Cardiac fibroblast (primary cell): ENCODE data around the gene HPSE2.
"Not testable (repeated sequence)": the region's sequence is repeated elsewhere in the genome, so short reads cannot be mapped to it uniquely, and the experiment has no call there.

Experiments
- DNase-seq, 2 donors: peaks; one replicate each; pipeline versions ENCODE4 v3.0.0 to v3.0.0-alpha.2; 2010; ENCODE audit warnings: low read depth in 2 of 2
- H3K4me3 ChIP-seq, 2 donors: replicated peaks in 1 of 2; 1 replicate in 1 of 2; 2 replicates in 1 of 2; pipeline ENCODE4 v1.5.1; 2011; ENCODE audit warnings: low read depth in 2 of 2, low read length in 2 of 2, mild to moderate bottlenecking in 2 of 2, moderate library complexity in 1 of 2
- TF ChIP-seq, protein P1 (sequence below): IDR thresholded peaks from one replicate; pipeline ENCODE4 v1.5.1; 2011; ENCODE audit warnings: low read depth, mild to moderate bottlenecking, low read length, inconsistent platforms

HPSE2 gene

DNA sequence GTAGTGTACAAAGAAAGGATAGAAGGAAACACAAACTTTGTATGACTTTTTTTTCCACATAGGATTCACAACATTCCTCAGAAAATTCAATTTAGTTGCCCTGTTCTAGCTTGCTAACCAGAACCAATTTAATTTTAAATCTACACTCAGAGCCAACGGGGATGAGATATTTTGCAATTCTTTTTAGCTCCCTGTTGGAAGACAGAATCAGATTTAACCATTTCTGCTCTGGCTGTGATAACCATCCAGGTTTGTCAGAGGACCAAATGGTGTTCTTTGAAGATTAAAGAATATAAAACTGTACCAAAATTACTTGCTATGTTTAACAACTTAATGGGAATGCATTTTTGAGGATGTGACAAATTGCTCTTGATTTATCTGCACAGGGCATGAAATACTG lies 319.7 kb downstream of the HPSE2 start:
- TF ChIP-seq, protein P1, sequence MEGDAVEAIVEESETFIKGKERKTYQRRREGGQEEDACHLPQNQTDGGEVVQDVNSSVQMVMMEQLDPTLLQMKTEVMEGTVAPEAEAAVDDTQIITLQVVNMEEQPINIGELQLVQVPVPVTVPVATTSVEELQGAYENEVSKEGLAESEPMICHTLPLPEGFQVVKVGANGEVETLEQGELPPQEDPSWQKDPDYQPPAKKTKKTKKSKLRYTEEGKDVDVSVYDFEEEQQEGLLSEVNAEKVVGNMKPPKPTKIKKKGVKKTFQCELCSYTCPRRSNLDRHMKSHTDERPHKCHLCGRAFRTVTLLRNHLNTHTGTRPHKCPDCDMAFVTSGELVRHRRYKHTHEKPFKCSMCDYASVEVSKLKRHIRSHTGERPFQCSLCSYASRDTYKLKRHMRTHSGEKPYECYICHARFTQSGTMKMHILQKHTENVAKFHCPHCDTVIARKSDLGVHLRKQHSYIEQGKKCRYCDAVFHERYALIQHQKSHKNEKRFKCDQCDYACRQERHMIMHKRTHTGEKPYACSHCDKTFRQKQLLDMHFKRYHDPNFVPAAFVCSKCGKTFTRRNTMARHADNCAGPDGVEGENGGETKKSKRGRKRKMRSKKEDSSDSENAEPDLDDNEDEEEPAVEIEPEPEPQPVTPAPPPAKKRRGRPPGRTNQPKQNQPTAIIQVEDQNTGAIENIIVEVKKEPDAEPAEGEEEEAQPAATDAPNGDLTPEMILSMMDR = no peak
- H3K4me3 ChIP-seq = no peak overlapping the region
- no peak for DNase-seq

DNA sequence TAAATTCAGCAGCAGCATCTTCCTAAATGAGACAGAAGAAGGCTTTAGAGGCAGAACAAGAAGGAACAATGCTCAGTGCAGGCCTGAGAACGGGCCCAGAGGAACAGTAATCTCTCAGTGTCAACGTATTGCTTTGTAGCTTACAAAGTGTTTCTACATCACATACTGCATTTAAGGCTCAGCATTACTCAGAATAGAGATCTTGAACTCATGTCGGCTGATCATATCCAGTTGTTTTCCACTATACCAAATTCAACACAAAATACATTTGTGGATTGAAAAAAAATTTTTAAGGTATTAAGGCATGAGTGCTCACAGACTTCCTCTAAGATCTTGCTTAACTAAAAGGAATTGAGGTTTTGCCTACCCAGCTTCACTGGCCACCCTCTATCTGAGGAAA lies 325.1 kb downstream of the HPSE2 start:
- no peak for DNase-seq
- H3K4me3 ChIP-seq = no peak overlapping the region
- TF ChIP-seq, protein P1 = no peak

DNA sequence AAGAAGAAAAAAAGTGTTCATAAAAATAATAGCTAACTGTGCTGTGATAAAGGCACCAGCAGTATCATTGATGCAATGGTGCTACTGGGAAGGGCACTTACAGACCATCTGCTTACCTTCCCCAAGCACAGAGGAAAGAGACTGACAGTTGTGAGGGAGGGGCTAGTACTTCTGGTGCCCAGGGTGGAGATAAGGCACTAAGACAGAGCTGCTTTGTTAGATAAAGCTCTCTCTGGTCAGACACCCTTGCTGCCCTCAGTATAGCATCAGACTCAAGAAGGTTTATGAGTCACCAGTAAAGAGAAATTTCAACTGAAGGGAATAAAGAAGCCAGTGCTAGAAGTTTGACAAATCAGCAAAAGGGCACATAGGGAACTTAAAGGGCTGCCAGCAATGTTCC lies 325.6 kb downstream of the HPSE2 start:
- no peak for DNase-seq
- no peak overlapping the region for H3K4me3 ChIP-seq
- TF ChIP-seq, protein P1 = no peak

DNA sequence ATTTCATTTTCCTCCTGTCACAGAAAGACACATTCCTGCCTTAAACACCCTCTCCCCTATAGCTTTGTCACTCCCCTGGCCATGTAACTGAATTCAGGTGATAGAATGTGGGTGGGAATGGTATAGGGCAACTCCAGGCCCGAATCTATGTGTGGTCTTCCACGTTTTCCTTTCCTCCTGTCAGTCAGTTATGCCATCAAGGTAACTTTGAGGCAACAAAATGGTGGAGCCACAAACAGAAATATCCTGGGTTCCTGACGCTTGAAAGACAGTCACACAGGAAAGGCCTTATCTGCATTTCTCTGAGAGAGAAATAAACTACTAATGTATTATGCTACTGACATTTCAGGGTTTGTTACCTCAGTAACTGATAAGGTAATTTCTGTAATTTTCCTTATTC lies 326.8 kb downstream of the HPSE2 start:
- TF ChIP-seq, protein P1 = no peak
- H3K4me3 ChIP-seq = no peak overlapping the region
- DNase-seq = no peak

DNA sequence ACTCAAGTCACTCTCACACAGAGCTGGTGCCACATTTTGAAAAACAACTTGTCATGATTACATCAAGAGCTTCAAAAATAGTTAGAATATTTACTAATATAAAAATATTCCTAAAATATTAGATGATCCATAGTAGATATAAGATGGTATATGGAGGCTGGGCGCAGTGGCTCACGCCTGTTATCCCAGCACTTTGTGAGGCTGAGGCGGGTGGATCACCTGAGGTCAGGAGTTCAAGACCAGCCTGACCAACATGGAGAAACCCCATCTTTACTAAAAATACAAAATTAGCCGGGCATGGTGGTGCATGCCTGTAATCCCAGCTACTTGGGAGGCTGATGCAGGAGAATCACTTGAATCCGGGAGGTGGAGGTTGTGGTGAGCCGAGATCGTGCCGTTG lies 327.4 kb downstream of the HPSE2 start:
- DNase-seq, H3K4me3 ChIP-seq: not testable (repeated sequence)

DNA sequence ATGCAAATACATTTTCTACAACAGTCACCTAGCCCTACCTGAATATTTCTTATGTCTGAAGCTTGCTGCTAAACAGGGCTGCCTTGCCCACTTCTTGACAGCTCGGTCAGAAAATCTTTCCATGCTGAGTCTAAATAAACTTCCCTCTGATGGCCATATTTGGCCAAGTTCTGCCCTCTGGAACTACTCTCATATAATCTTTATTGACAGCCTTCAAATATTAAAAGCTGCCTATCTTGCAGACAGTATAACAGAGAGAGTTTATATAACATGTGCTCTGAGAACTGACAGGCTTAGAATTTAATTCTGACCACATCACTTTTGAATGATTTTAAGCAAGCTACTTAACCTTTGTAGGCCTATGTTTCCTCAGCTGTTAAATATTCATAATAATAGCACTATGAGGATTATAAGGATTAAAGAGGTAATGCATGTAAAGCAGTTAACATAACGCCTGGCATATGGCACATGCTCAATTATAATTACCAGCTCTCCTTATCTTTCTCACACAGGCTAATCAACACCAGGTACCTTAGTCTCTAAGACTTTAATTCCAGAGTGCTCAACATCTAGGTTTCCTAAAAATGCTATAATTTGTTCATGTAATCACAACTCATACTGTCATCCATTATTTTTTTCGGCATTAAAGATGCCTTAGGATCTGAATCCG lies 334.1 kb downstream of the HPSE2 start:
- TF ChIP-seq, protein P1 = no peak
- no peak for DNase-seq
- H3K4me3 ChIP-seq = no peak overlapping the region

DNA sequence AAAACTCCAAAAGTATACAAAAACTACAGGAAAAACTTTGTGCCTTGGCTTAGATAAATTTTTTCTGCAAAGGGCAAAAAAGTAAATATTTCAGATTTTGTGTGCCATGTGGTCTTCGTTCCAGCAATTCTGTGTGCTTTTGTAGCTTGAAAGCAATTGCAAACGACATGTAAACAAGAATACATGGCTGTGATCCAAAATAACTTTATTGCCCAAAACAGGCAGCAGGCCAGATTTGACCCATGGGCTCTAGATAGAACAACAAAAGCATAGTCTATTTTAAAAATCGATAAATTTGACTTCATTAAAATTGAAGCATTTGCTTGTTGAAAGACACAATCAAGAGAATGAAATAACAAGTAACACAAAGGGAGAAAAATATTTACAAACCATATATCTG lies 336.6 kb downstream of the HPSE2 start:
- TF ChIP-seq, protein P1 = no peak
- no peak overlapping the region for H3K4me3 ChIP-seq
- DNase-seq = no peak
